NCI-H1436 (cell line): ENCODE data around the gene SLC6A5.

ENCODE experiments used
- DNase-seq: peaks from one replicate; lab custom pipeline; 2025; lab: John Stamatoyannopoulos, UW

SLC6A5 gene

DNA sequence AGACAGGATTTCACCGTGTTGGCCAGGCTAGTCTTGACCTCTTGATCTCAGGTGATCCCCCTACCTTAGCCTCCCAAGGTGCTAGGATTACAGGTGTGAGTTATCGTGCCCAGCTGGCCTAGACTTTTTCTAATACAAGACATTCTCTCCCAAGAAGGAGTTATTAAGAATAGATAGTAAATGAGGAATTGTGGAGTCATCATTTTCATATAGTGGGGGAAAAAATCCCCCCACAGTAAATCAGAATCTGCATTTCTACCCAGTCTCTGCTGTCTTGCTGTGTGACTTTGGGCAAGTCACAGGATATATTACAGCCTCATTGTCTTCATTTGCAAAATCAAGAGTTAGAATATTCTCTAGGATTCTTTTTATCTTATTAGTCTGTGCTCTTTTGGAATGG, 21.6 kb downstream of the SLC6A5 start:
- no peak for DNase-seq

DNA sequence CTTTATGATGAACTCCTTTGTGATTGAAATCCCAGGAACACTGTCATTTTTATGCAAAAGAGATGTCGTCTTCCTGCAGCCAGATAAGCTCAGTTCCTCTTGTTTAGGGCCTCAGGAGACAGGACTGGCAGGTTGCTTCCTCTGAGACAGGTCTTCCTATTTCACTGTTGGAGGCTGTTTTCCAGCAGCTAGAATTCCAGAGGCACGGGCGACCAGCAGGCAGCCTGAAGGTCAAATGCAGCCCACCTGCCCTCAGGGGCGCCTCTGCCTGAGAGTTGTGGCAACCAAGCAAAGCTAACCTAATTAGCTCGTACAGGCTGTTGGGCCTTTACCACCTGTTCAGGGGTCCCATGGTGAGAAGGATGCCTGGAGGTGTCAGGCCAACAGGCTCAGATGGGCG, 22.3 kb downstream of the SLC6A5 start:
- no peak for DNase-seq

DNA sequence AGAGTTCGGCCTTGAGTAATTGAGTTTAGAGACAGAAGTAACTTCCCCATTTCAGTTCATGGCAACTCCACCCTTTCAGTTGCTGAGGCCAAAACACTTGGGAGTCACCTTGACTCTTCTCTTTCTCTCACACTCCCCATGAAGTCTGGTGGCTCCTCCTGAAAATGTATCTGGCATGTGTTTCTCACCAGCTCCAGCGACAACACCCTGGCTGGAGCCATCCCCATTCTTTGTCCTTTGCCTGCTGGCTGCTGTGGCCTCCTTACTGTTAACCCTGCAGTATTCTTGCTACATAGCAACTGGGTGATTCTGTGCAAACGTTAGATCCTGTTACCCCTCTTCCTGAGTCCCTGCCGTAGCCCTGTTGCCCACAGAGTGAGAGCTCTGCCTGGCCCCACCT, 23.8 kb downstream of the SLC6A5 start:
- no peak for DNase-seq

DNA sequence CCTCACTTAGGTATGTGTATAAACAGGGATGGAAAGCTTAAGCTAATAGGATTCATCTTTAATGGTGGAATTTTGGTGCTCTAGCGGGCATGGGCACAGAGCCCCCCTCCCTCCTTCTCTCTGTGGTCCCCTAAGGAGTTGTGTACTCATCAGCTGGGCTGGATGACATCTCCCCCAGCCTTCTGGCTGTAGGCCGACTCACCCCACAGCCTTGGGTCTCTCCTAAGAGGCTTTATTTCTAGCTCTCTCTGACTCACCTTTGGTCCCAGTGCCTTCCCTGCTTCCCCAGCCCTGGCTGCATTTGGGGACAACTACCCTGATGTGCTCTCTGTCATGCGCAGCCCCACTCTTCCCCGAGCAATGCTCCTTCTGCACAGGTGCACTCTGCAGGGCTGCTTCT, 26.9 kb downstream of the SLC6A5 start:
- no peak for DNase-seq

DNA sequence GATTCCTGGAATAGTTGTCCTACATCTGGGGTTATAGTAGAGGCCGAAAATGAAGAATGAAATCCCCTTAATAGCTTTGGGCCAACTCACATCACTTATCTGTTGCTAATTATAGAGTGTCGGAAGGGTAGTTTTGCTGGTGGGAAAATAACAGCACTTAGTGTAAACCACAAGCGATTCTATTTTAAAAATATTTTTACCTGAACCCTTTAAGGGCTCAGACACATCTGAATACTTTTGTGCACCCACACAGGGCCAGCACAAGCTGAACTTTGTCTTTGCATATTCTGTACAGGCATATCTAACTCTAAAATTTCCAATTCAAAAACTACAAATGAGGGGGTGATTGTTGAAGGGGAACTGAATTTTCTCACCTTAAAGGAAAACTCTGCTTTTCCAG, 27.6 kb downstream of the SLC6A5 start:
- DNase-seq, result no peak

DNA sequence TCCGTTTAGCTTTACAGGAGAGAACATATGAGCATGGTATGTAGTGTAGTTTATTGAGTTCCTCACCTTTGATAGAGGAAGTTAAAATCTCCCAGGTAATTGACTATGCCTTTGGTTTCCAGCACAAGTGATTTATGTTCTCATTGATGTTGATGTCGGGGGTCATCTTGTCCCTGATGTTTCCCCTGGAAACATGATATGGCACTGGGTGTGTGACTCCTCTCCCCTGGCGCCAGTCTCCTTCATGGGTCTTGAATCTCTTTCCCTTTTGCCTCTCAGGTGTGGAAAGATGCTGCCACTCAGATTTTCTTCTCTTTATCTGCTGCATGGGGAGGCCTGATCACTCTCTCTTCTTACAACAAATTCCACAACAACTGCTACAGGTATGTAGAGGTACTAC, 28.3 kb downstream of the SLC6A5 start:
- DNase-seq, result no peak

DNA sequence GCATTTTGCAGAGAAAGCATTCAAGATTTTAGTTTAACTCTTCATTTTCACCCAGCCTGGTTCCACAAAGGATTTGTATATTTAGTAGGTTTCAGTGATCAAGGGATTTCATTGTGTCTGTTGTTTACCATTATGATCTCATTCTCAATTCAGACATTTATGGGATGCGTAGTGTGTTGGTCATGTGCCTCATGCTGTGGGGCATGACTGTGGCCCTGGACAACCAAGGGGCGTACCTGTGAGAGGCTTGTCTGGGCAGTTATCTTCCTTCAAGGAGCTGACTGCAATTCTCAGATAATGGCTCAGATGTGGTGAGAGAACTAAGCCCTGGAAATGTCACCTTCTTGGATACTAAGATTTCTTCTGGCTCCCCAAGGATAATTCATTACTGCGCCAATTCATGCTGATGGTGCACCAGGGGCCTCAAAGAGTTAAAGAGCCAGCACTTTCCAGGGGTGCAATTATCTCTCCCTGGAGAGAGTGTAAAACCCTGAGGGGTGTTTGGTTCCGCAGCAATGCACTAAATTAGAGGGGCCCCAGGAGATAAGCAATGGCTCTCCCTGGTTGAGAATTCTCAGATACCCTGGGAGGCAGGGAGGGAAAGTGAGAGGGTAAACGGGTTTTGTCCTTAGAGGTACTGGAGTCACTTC, 32.2 kb downstream of the SLC6A5 start:
- peak; percentile 39 for DNase-seq

DNA sequence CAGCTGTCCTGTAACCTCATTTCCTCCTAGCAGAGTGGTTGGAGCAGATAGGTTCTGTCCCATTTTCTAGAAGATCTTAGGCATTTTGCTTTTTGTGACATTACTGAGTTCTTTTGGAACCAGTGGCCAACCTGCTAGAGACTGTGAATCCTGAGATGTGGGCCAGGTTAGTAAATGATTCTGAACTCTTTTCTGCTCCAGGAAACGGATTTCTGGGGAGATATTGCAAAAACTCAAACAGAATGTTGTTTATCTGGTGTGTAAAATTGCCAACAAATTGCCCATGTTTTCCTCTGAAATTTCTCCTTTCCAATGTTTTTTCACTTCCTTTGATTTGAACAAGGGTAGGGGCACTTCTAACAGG, 32.7 kb downstream of the SLC6A5 start:
- no peak for DNase-seq

DNA sequence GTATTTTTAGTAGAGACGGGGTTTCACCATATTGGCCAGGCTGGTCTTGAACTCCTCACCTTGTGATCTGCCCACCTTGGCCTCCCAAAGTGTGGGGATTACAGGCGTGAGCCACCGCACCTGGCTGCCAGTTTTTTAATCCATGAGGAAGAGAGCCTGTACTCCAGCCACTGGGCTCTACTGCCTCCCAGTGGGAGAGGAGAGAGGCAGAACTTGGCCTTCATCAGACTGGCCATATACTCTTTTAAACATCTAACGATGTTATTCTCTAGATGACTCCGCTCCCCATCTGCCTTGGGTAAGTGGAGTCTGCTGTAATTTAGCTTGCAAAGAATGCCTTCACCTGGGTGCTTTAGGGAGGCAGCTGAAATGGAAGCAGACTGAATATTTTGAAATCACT, 34.6 kb downstream of the SLC6A5 start:
- no peak for DNase-seq

DNA sequence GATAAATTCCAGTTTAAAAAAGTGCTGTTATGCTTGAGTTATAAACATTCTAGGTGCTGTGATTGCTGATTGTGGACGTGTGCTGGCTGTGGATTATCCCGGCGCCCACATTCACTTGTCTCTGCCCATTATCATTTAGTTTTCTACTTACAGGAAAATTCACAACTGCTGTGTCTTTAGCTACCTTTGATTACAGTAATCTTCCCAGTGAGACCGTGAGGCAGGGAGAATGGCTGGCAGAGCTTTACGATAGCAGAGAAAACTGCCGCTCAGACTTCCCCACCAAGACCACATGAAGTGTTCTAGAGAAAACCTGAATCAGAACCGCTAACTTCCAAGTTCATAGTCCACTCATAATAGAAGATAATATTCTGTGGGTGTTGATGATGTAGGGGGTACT, 35.4 kb downstream of the SLC6A5 start:
- no peak for DNase-seq

DNA sequence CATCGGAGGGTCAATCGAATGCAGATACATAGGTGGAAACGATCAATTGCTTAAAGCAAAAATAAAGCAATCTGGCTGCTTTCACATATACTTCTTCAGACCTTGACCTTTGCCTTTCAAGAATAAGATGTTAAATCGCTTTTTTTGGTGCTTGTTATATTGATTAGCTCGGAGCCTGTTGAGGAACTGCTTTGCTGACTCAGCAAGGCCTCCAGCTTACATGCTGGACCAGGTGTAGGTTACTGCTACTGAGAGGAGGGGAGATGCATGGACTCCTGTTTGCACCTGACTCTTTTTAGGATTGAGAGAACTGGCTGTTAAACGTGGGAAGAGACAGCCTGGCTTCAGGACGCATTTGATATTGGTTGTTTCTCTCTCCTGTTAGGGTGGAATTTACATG, 38.7 kb downstream of the SLC6A5 start:
- no peak for DNase-seq

DNA sequence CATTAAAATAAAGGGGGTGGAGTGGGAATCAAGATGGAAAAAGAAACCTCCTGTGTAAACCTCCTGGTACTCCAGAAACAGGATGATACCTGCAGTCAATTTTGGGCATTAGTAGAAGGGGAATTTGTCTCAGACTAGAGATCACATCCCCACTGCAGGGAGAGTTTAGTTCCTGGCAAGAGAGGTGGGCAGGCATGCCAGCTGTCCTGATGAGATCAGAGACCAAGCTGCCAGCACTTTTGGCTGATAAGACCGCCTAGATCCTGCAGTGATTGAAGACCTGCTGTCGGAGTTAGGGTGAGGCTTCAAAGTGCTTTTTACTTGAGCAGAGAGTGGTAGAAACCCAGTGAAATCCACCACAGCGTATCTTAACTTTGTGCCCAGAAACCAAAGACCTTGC, 40.3 kb downstream of the SLC6A5 start:
- DNase-seq, result no peak

DNA sequence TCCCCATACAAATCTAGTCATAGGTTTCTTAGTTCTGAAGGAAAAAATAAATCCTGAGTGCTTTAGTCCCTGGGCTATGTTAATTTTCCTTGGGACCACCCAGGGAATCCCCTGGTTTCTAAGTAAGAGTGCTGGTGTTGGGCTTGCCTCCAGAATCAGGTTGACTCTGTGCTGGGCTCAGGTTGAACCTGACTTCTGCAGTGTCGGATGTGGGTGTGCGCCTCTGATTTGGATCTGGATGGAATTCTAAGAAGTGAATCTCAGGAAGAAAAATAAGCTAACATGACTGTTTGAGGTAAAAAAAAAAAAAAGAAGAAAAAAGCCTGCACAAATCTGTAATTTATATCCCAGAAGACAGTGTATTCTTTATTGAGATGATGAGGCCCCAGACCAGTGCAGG, 41.0 kb downstream of the SLC6A5 start:
- no peak for DNase-seq

DNA sequence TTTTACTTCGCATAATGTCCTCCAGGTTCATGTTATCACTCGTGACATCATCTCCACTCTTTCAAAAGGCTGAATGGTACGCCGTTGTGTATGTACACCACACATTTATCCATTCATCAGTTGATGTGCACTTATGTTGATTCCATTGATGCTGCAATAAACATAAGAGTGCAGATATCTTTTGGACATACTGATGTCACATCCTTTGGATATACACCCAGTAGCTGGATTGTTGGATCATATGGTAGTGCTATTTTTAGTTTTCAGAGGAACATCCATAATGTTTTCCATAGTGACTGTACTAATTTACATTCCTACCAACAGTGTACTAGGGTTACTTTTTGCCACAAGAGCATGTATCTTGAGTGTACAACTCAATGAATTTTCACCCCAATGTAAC, 45.0 kb downstream of the SLC6A5 start:
- no peak for DNase-seq

DNA sequence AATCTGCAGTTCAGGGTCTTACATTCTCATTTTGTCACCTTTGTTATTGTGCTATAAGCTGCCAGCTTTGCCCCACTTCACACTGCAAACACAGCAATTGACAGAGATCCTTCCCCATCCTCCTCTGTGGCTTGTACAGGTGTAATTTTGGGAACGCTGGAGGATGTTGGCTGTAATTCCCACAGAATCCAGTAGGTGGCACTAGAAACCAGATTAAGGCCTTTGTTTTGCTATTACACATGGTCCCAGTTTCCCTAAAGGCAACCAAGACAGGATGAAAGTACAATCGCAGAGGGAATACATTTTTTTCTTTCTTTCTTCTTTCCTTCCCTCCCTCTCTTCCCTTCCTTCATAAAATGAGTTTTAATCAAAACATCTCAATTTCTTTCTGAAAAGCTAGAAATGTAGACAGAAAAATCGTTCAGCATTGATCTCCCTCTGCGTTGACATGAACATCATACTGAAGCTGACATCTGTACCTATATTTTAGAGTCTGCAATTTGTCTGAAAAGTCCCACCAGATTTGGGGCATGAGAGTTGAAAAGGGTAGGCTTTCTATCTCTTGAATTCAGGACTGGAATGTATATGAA, 48.7 kb downstream of the SLC6A5 start:
- peak; percentile 39 for DNase-seq

DNA sequence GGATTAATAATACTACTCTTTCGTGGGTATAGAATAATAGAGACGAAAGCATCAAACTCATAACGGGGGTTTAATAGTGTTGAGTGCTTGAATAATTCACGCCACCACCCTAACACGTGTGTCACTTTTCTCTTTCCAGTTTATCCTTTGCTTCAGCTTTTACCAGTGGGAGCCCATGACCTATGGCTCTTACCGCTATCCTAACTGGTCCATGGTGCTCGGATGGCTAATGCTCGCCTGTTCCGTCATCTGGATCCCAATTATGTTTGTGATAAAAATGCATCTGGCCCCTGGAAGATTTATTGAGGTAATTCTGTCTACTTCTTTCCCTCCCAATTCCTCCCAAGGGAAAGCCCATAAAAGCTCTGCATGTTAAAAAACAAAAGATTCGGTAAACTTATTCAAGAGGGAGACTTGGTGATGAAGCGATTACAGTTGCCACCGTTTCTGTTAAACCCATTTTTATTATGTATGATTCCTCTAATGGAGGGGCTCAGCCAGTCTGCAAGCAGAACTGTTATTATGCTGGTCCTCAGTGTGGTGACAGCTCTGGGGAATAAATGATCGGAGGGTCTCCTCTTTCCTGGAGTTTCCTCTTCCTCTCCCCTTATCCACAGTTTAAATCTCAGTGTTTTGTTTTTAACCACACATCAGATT, 52.9 kb downstream of the SLC6A5 start:
- no peak for DNase-seq

DNA sequence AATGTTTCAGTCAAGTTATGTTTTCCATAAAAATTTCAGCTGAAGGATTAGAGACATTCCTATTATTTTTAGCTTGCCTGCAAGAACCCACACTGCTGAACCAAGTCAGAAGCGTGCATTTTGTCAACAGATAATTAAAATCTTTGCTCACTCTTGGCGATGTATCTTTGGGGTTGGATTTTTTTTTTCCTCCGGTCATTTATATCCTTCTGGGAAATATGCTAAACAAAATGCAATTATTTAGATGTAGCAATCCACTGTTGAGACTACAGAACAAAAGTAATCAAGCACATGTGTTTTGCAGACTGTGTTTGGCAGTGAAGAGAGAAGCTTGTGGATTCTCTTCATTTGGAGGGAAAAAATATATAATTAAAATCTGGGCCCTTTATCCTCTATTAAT, 54.6 kb downstream of the SLC6A5 start:
- DNase-seq, result no peak

DNA sequence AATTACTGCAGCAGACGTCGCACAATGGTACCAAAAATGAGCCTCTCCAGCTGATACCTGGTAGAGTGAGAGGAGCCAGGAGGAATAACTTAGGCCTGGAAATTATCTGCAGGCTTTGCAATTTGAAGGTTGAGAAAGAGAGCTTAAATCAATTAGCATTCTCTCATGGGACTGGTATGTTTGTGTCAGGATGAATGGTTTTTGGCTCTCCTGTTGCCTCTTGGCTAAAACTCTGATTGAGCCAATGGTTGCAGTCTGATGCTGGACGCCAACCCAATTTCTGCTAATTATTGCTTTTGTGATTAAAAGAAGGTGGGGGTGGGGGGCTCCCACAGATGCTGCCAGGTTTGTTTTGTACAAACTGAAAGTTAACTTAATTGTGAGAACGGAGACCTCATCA, 57.5 kb downstream of the SLC6A5 start:
- DNase-seq, result peak; percentile 35

DNA sequence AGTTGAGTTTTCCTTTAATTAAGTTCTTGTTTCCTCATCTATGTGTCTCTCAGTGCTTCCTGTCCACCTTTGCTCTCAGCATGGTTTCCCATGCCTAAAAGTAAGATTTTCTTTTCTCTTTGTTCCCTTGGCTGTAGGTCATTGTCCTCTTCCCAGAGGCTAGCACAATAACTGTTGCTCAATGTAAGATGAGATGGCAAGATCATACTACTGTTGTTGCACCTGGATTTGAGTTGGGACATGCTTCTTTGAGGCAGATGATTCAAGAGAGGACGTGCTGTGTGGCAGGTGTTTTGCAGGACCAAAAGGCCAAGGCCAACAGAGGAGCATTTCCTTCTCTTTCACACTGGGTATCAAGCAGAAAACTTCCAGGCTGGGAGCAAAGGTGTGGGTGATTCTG, 58.7 kb downstream of the SLC6A5 start:
- no peak for DNase-seq

DNA sequence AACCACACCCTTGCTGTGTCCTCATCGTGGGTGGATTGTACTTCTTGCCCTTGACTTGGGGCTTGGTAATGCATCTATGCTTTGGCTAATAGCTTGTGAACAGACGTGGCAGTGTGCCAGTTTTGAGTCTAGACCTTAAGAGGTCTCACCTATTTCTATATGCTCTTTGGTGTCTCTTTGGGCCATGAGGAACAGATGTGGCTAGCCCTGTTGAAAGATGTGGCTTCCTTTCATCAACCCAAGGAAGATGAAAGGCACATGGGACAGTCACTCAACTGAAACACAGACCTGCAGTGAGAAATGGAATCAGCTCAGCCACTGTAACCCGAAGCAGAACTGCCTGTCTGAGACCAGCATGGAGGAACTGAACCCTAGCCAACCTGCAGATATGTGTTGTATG, 62.0 kb downstream of the SLC6A5 start:
- DNase-seq, result no peak

DNA sequence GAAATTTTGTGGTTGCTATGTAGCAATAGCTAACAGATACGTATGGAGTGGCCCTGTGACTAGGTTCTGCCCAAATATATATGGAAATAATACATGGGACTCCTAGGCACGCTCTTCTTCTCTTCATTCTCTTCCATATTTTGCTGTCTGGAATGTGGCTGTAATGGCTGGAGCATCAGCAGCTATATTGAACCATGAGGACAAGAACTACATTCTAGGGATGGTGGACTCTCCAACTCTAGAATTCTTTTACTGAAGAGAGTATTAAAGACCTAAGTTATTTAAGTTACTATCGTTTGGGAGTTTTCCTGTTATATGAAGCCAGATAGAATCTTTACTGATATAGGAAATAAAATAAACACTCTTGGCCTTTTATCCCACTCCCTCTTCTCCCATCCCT, 62.4 kb downstream of the SLC6A5 start:
- no peak for DNase-seq

DNA sequence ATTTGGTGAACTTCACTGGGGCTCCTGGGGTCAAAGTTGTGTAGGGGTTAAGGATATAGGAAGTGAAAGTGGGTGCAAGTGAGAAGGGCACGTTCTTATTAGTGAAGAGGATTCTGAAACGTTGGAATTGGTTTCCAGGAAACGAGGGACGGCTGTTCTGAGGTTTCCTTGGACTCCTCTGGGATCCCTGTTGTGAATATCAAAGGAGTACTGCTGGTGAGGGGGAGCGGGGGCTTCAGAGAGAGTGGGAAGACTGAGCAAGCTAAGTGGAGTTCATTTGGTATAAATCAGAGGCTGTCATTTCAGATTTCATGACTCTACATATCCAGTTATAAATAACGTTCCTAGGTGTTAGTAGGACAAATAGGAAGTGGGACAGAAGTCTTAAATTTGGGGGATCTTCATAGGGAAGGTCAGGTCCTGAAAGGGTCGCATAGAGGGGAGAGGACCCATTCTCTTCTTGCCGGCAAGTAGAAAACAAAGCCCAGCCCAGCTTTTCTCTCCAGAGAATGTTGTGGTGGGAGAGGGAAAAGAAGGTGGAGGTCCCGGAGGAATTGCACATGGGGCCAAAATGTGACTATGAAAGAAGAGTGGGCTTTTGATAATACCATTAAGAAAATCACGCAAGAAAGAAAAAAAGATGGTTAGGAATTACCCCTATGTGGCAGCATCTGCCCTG, 68.9 kb downstream of the SLC6A5 start:
- DNase-seq, result no peak
